ENCODE data around the gene GRID2IP.
A peak's percentile ranks its signal among the peaks of the same experiment; 100 is the strongest.

DNA sequence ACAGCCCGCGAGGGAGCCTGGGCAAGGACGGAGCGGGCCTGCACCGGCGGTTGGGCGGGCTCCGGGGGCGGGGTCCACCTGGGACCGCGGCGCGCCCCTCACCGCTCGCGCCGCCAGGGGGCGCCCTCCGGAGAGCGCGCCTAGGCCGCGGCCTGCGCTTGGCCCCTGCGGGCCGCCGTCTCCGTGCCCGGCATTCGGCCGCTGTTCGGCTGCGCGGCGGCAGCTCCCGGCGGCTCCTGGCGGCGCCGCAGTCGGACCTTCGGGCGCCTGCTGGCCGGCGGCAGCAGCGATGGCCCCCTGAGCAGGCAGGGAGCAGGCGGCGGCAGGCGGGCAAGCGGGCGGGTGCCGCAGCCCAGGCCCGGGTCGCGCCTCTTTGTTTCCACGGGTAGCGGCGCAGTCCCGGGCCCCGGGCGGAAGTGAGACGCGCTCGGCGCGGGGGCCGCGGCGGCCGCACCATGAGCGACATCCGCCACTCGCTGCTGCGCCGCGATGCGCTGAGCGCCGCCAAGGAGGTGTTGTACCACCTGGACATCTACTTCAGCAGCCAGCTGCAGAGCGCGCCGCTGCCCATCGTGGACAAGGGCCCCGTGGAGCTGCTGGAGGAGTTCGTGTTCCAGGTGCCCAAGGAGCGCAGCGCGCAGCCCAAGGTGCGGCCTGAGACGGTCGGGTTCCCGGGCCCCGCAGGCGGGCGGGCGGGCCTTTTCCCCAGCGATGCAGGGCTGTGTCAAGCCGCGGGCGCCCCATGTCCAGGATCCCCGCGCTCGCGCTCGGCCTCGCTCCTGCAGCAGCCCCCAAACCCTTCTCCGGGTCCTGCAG lies 38.8 kb upstream of the GRID2IP start, which contains the start of gene INTS15:
- TF ChIP-seq CTCF (IDR thresholded peaks at IDR 0.05) (peak; percentile 77 to 95 (median 92)), POLR2A (IDR thresholded peaks at IDR 0.05) (no peak), POLR2AphosphoS5 (IDR thresholded peaks at IDR 0.05) (no peak)

All from prostate gland (tissue), 2 donors.